Measurements from ENCODE around the gene NCKAP5.

Gene NCKAP5

DNA sequence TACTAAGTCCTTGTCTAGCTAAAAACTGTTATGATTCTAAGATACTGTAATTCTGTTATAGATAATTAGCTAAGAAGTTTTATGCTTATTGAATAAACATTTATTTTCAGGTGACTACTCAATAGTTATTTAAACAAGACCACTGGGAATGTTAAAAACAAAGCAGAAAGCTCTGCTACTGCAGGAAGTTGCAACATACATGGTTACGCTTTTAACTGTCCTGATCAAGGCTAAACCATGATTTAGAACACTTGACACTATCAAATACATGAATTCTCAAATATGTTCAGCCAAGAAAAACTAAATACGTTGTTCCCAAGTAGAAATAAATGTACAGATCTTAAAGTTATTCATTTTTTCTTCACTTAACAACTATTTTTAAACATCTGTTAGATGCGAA lies 263.9 kb downstream of the NCKAP5 start:
- TF ChIP-seq, protein P1, sequence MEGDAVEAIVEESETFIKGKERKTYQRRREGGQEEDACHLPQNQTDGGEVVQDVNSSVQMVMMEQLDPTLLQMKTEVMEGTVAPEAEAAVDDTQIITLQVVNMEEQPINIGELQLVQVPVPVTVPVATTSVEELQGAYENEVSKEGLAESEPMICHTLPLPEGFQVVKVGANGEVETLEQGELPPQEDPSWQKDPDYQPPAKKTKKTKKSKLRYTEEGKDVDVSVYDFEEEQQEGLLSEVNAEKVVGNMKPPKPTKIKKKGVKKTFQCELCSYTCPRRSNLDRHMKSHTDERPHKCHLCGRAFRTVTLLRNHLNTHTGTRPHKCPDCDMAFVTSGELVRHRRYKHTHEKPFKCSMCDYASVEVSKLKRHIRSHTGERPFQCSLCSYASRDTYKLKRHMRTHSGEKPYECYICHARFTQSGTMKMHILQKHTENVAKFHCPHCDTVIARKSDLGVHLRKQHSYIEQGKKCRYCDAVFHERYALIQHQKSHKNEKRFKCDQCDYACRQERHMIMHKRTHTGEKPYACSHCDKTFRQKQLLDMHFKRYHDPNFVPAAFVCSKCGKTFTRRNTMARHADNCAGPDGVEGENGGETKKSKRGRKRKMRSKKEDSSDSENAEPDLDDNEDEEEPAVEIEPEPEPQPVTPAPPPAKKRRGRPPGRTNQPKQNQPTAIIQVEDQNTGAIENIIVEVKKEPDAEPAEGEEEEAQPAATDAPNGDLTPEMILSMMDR (IDR thresholded peaks at IDR 0.05; ENCODE audit: insufficient read depth, low read length, poor library complexity, severe bottlenecking): no peak
- DNase-seq (ENCODE audit: extremely low read depth, insufficient read length): no peak
- Histone ChIP-seq H3K4me3 (replicated peaks; ENCODE audit: low read depth, low read length) (no peak overlapping the region), H3K36me3 (ENCODE audit: control insufficient read depth, insufficient read depth, low read length) (no peaks in the 10 kb centered on the region), H3K27me3 (replicated peaks; ENCODE audit: control insufficient read depth, insufficient read depth, low read length) (no peaks in the 10 kb centered on the region; the same call in 1 of the 2 replicates)

DNA sequence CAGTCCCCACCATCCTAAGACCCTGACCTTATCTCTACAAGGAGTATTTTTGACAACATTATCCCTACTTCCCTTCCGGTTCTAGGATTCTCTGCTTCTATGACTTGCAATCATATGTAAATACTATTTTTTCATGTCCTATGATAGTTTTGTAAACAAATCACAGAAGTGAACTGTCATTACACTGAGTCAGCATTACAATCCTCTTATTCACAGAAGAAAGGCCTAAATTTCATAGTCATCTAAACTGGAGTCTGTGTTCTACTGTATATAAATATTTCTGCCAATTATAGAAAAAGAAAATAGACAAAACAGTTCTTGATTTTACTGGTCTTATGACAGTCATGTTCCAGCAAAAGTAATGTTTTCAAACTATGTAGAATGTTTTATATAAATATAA lies 265.1 kb downstream of the NCKAP5 start:
- no peaks in the 10 kb centered on the region for H3K36me3 ChIP-seq (ENCODE audit: control insufficient read depth, insufficient read depth, low read length)
- no peaks in the 10 kb centered on the region; the same call in 1 of the 2 replicates for H3K27me3 ChIP-seq (replicated peaks; ENCODE audit: control insufficient read depth, insufficient read depth, low read length)
- no peak for DNase-seq (ENCODE audit: extremely low read depth, insufficient read length)
- no peak overlapping the region for H3K4me3 ChIP-seq (replicated peaks; ENCODE audit: low read depth, low read length)
- TF ChIP-seq, protein P1 (IDR thresholded peaks at IDR 0.05; ENCODE audit: insufficient read depth, low read length, poor library complexity, severe bottlenecking): no peak

DNA sequence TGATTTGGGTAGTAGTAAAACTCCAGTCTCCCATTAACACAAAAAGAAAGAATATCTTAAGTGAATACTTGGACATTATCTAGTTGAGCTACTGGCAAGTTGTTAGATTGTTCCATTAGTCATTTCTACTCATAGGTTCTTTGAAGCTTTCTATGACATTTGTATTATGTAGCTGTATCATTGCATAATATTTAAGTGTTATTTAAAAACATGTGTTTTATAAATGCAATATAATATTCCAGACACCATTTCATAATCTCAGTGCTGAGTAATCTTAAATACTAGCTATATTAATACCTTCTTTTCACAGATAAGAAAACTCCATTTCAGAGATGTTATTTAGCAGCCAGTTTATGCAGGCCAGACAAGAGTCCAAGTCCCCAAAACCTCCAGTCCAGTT lies 271.9 kb downstream of the NCKAP5 start:
- Histone ChIP-seq H3K4me3 (replicated peaks; ENCODE audit: low read depth, low read length) (no peak overlapping the region), H3K36me3 (ENCODE audit: control insufficient read depth, insufficient read depth, low read length) (no peaks in the 10 kb centered on the region), H3K27me3 (replicated peaks; ENCODE audit: control insufficient read depth, insufficient read depth, low read length) (no peaks in the 10 kb centered on the region; the same call in 1 of the 2 replicates)
- TF ChIP-seq, protein P1 (IDR thresholded peaks at IDR 0.05; ENCODE audit: insufficient read depth, low read length, poor library complexity, severe bottlenecking): no peak
- DNase-seq (ENCODE audit: extremely low read depth, insufficient read length): no peak

DNA sequence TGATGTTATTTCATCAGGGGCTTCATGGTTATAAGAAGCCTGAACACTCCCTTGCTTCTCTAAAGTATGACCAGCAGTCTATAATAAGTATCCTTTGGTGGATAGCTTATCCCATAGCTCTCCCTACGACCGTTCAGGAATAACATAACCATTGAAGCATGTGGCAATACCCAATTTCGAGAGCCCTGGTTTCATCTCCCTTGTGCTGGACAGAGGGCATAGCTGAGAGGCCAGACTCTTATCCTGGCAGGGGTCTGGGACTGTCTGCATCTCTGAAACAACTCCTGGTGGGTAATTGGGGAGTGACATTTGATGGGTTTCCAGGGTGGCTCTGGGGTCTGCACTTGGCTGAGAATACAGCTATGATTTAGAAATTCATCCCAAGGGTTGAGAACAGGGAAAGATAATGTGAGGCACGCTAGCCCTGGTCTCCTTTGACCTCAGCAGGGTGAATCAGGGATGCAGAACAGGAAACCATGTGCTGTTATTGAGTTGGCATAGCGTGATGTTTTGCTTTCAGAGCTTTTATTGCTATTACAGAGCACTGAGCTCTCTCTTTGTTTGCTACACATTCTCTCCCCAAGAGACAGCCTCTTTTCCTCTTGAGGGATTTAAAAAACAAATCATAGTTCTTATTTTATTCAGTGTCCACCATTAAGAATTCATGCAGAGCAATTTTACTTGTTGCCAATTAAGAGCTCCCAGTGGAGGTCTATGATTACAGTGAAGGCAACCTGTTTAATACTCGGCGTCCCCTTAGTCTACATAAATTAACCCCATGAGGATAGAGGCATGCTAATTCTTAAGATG lies 274.5 kb downstream of the NCKAP5 start:
- Histone ChIP-seq H3K4me3 (replicated peaks; ENCODE audit: low read depth, low read length) (no peak overlapping the region), H3K27me3 (replicated peaks; ENCODE audit: control insufficient read depth, insufficient read depth, low read length) (no peaks in the 10 kb centered on the region; the same call in 1 of the 2 replicates), H3K36me3 (ENCODE audit: control insufficient read depth, insufficient read depth, low read length) (no peaks in the 10 kb centered on the region)
- DNase-seq (ENCODE audit: extremely low read depth, insufficient read length): no peak
- TF ChIP-seq, protein P1 (IDR thresholded peaks at IDR 0.05; ENCODE audit: insufficient read depth, low read length, poor library complexity, severe bottlenecking): no peak

DNA sequence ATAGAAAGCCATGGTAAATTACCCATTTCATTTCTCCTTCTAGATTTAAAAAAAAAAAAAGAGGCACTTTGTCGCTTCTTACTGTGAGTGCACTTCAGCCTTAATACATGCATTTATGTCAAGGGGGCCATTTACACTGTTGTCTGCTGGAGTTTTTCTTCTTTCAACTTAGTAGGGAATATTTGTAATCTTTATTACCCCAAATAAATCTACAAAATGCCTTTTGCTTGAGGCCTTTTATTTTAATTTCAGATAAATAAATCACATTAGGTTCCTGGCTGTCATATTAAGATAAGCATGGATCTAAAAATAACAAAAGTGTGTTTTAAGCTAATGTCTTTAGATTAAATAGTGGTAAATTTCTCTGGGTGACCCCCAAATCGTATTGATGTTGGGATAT lies 276.0 kb downstream of the NCKAP5 start:
- TF ChIP-seq, protein P1 (IDR thresholded peaks at IDR 0.05; ENCODE audit: insufficient read depth, low read length, poor library complexity, severe bottlenecking): no peak
- Histone ChIP-seq H3K4me3 (replicated peaks; ENCODE audit: low read depth, low read length) (no peak overlapping the region), H3K36me3 (ENCODE audit: control insufficient read depth, insufficient read depth, low read length) (no peaks in the 10 kb centered on the region), H3K27me3 (replicated peaks; ENCODE audit: control insufficient read depth, insufficient read depth, low read length) (no peaks in the 10 kb centered on the region; the same call in 1 of the 2 replicates)
- no peak for DNase-seq (ENCODE audit: extremely low read depth, insufficient read length)

All from GM06990 (cell line).